ENCODE results near the gene MYO15B. TPM values are rescaled to one million over a fixed set of nuclear protein-coding genes. Genes with fewer than 3 reads are reported as not detected.

The MYO15B gene
- total RNA-seq, 1 donor from 2014 or later = 285 TPM

- no peaks in the 10 kb centered on the region for H3K27me3 ChIP-seq
- no peaks in the 10 kb centered on the region for H3K9me3 ChIP-seq
- intact Hi-C loops (cut with DNase I) = no loop called here
- no peak overlapping the region for H3K4me3 ChIP-seq
- TF ChIP-seq CTCF (IDR thresholded peaks at IDR 0.05) = no peak
- DNase-seq (ENCODE audit: low spot score in 2 of 2) = peak in 1 of 2 donors; percentile 9
- no peaks in the 10 kb centered on the region for H3K4me1 ChIP-seq
- peaks cover 16 to 32% of the 10 kb centered on the region in 2 donors for H3K36me3 ChIP-seq
- peak overlapping the region in 1 of 2 donors; percentile 26 for H3K27ac ChIP-seq
These were observed 58.5 kb downstream of the MYO15B start for GRCh38 chr17:75645889-75646637.

GRCh38 chr17:75646638-75646992 is 59.0 kb downstream of the MYO15B start:
- no peaks in the 10 kb centered on the region for H3K4me1 ChIP-seq
- no peak for TF ChIP-seq CTCF (IDR thresholded peaks at IDR 0.05)
- no peaks in the 10 kb centered on the region for H3K9me3 ChIP-seq
- peaks cover 20 to 37% of the 10 kb centered on the region in 2 donors for H3K36me3 ChIP-seq
- intact Hi-C loops (cut with DNase I) = no loop called here
- no peak for DNase-seq (ENCODE audit: low spot score in 2 of 2)
- H3K27me3 ChIP-seq = no peaks in the 10 kb centered on the region
- H3K4me3 ChIP-seq = no peak overlapping the region
- H3K27ac ChIP-seq = no peak overlapping the region

GRCh38 chr17:75647061-75647460 is 59.5 kb downstream of the MYO15B start:
- H3K4me3 ChIP-seq = no peak overlapping the region
- no peak for TF ChIP-seq CTCF (IDR thresholded peaks at IDR 0.05)
- intact Hi-C loops (cut with DNase I) = no loop called here
- H3K27me3 ChIP-seq = no peaks in the 10 kb centered on the region
- H3K9me3 ChIP-seq = no peaks in the 10 kb centered on the region
- H3K4me1 ChIP-seq = no peaks in the 10 kb centered on the region
- no peak for DNase-seq (ENCODE audit: low spot score in 2 of 2)
- H3K36me3 ChIP-seq = peaks cover 20 to 40% of the 10 kb centered on the region in 2 donors
- no peak overlapping the region for H3K27ac ChIP-seq

- Histone ChIP-seq H3K27me3 (no peaks in the 10 kb centered on the region), H3K27ac (no peak overlapping the region), H3K9me3 (no peaks in the 10 kb centered on the region), H3K4me1 (no peaks in the 10 kb centered on the region), H3K36me3 (peaks cover 24 to 40% of the 10 kb centered on the region in 2 donors), H3K4me3 (no peak overlapping the region)
- TF ChIP-seq CTCF (IDR thresholded peaks at IDR 0.05) = no peak
- DNase-seq (ENCODE audit: low spot score in 2 of 2) = no peak
- intact Hi-C loops (cut with DNase I) = no loop called here
These were observed 60.3 kb downstream of the MYO15B start for GRCh38 chr17:75647921-75648320.

- no peaks in the 10 kb centered on the region for H3K9me3 ChIP-seq
- no peaks in the 10 kb centered on the region for H3K4me1 ChIP-seq
- no peak for DNase-seq (ENCODE audit: low spot score in 2 of 2)
- intact Hi-C loops (cut with DNase I) = no loop called here
- no peaks in the 10 kb centered on the region for H3K27me3 ChIP-seq
- H3K36me3 ChIP-seq = peaks cover 24 to 38% of the 10 kb centered on the region in 2 donors
- no peak overlapping the region for H3K27ac ChIP-seq
- TF ChIP-seq CTCF (IDR thresholded peaks at IDR 0.05) = no peak
- no peak overlapping the region for H3K4me3 ChIP-seq
These were observed 62.1 kb downstream of the MYO15B start for GRCh38 chr17:75649687-75650086.
